GM19099 (cell line): ENCODE results near the gene PIK3CD.
A peak's percentile ranks its signal among the peaks of the same experiment; 100 is the strongest.

ENCODE experiments used
- POLR2A ChIP-seq: IDR thresholded peaks from 3 replicates; pipeline ENCODE4 v1.6.1; 2011; ENCODE audit warnings: low read depth; ENCODE audit not compliant: insufficient read length; ENCODE audit errors: extremely low read depth

PIK3CD gene

GRCh38 chr1:9726905-9727595, 75.5 kb downstream of the PIK3CD start:
- no peak for TF ChIP-seq POLR2A

GRCh38 chr1:9728451-9729295, 77.1 kb downstream of the PIK3CD start:
- no peak for TF ChIP-seq POLR2A

- TF ChIP-seq POLR2A = no peak
Observed at GRCh38 chr1:9729523-9729922, 78.0 kb downstream of the PIK3CD start.

- peak; percentile 28 for TF ChIP-seq POLR2A
Observed at GRCh38 chr1:9730096-9730901, 78.8 kb downstream of the PIK3CD start.

- no peak for TF ChIP-seq POLR2A
Observed at GRCh38 chr1:9731051-9731537, 79.6 kb downstream of the PIK3CD start.

- TF ChIP-seq POLR2A = peak; percentile 17
Observed at GRCh38 chr1:9731561-9731960, 80.0 kb downstream of the PIK3CD start.

- no peak for TF ChIP-seq POLR2A
Observed at GRCh38 chr1:9732123-9732971, 80.8 kb downstream of the PIK3CD start.

GRCh38 chr1:9733160-9733789, 81.7 kb downstream of the PIK3CD start:
- TF ChIP-seq POLR2A = no peak

GRCh38 chr1:9735800-9736199, 84.3 kb downstream of the PIK3CD start:
- no peak for TF ChIP-seq POLR2A

GRCh38 chr1:9736241-9736640, 84.7 kb downstream of the PIK3CD start:
- no peak for TF ChIP-seq POLR2A

GRCh38 chr1:9737057-9737456, 85.5 kb downstream of the PIK3CD start:
- no peak for TF ChIP-seq POLR2A

GRCh38 chr1:9737671-9738070, 86.1 kb downstream of the PIK3CD start:
- no peak for TF ChIP-seq POLR2A

GRCh38 chr1:9744106-9744799, 92.7 kb downstream of the PIK3CD start:
- TF ChIP-seq POLR2A = no peak

GRCh38 chr1:9746211-9746610, 94.7 kb downstream of the PIK3CD start:
- TF ChIP-seq POLR2A = no peak

GRCh38 chr1:9746651-9747050, 95.1 kb downstream of the PIK3CD start:
- TF ChIP-seq POLR2A = no peak
